GM12878 (cell line): ENCODE measurements around the gene FIBCD1. TPM values are rescaled to one million over a fixed set of nuclear protein-coding genes. Genes with fewer than 3 reads are reported as not detected.

Experiments used
- BACH1 ChIP-seq: fragments of 450-650 bp; IDR thresholded peaks from 2 replicates; pipeline ENCODE4 v1.6.1; 2017; ENCODE audit warnings: mild to moderate bottlenecking, borderline replicate concordance
- EED ChIP-seq: sonication (generic); IDR thresholded peaks from 2 replicates; pipeline ENCODE4 v1.6.1; 2016; ENCODE audit warnings: antibody characterized with exemption, low read depth
- KDM1A ChIP-seq: fragments of 200-600 bp; sonication (generic); IDR thresholded peaks from 2 replicates; pipeline ENCODE4 v1.6.1; 2016; ENCODE audit warnings: borderline replicate concordance
- MAX ChIP-seq: IDR thresholded peaks from 2 replicates; pipeline ENCODE4 v1.6.1; 2012; ENCODE audit warnings: low read depth, low read length, improper control_type of control experiment
- MTA3 ChIP-seq: IDR thresholded peaks from 2 replicates; pipeline ENCODE4 v1.6.1; 2012; ENCODE audit warnings: low read length, inconsistent platforms, borderline replicate concordance
- MYC ChIP-seq: IDR thresholded peaks from 2 replicates; pipeline ENCODE4 v1.6.1; 2011; ENCODE audit warnings: mild to moderate bottlenecking, low read length, moderate library complexity, inconsistent platforms; ENCODE audit not compliant: insufficient read depth, insufficient replicate concordance, insufficient read length, severe bottlenecking
- TCF12 ChIP-seq: IDR thresholded peaks from 2 replicates; pipeline ENCODE4 v1.6.1; 2011; ENCODE audit warnings: low read depth, mild to moderate bottlenecking, low read length
- polyA plus RNA-seq, 11 experiments: library from polyadenylated mRNA; depleted of rRNA in 4 of 11; unstranded in 6 of 11; stranded (reverse) in 5 of 11; fragments of >200 nt; fragmentation: Nextera tagmentation in 4 of 11; fragmentation: Illumina TruSeq in 1 of 11; extraction: Ambion mirVana in 4 of 11; extraction: Trizol in 1 of 11; gene quantifications; 1 replicate in 1 of 11; 2 replicates in 10 of 11; pipeline versions ENCODE4 v1.2.1 to v1.2.3, GENCODE V29; 2011 to 2016; ENCODE audit warnings: inconsistent platforms in 2 of 11, missing spikeins in 2 of 11, low read depth in 1 of 11
- total RNA-seq, 4 experiments: library from RNA; depleted of rRNA in 3 of 4; stranded (reverse); fragments of >200 nt in 3 of 4; fragmentation: Illumina TruSeq in 1 of 4; extraction: Trizol in 1 of 4; gene quantifications; 2 replicates each; pipeline versions ENCODE4 v1.2.1 to v1.2.3, GENCODE V29; 2013 to 2021
- TF ChIP-seq, protein P1 (sequence below), 3 experiments: IDR thresholded peaks in 2 of 3; conservative IDR thresholded peaks in 1 of 3; 2 replicates each; pipeline ENCODE4 v1.5.1; 2011; ENCODE audit warnings: low read depth in 3 of 3, low read length in 3 of 3, mild to moderate bottlenecking in 3 of 3, control low read depth in 2 of 3, moderate library complexity in 2 of 3, inconsistent platforms in 1 of 3, mixed read lengths in 1 of 3; ENCODE audit not compliant: control insufficient read depth in 2 of 3, insufficient read depth in 1 of 3; ENCODE audit errors: extremely low read depth in 1 of 3

The FIBCD1 gene
- total and polyA plus RNA-seq, 10 of the 15 experiments (the other 5 are each of a cell fraction or from before 2014, with no cell fraction given): 0.04 to 0.95 (median 0.25) TPM; not detected in 6

- TF ChIP-seq KDM1A: no peak
- TF ChIP-seq EED: no peak
- TF ChIP-seq, protein P1, sequence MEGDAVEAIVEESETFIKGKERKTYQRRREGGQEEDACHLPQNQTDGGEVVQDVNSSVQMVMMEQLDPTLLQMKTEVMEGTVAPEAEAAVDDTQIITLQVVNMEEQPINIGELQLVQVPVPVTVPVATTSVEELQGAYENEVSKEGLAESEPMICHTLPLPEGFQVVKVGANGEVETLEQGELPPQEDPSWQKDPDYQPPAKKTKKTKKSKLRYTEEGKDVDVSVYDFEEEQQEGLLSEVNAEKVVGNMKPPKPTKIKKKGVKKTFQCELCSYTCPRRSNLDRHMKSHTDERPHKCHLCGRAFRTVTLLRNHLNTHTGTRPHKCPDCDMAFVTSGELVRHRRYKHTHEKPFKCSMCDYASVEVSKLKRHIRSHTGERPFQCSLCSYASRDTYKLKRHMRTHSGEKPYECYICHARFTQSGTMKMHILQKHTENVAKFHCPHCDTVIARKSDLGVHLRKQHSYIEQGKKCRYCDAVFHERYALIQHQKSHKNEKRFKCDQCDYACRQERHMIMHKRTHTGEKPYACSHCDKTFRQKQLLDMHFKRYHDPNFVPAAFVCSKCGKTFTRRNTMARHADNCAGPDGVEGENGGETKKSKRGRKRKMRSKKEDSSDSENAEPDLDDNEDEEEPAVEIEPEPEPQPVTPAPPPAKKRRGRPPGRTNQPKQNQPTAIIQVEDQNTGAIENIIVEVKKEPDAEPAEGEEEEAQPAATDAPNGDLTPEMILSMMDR (IDR thresholded peaks at IDR 0.05 in 2 of 3, conservative IDR thresholded peaks at IDR 0.05 in 1 of 3; ENCODE audit: control insufficient read depth in 2 of 3, extremely low read depth in 1 of 3, insufficient read depth in 1 of 3, low read depth in 3 of 3, low read length in 3 of 3): no peak
- no peak for TF ChIP-seq BACH1
- no peak for TF ChIP-seq TCF12
- no peak for TF ChIP-seq MYC
- no peak for TF ChIP-seq MTA3
- no peak for TF ChIP-seq MAX
Observed at GRCh38 chr9:130860458-130861316, 78.4 kb downstream of the FIBCD1 start (continued).
